ENCODE data around the gene GSTO1. TPM values are rescaled to one million over a fixed set of nuclear protein-coding genes. Genes with fewer than 3 reads are reported as not detected.

Gene GSTO1
- total RNA-seq, 1 donor from 2014 or later, result 174 TPM

DNA sequence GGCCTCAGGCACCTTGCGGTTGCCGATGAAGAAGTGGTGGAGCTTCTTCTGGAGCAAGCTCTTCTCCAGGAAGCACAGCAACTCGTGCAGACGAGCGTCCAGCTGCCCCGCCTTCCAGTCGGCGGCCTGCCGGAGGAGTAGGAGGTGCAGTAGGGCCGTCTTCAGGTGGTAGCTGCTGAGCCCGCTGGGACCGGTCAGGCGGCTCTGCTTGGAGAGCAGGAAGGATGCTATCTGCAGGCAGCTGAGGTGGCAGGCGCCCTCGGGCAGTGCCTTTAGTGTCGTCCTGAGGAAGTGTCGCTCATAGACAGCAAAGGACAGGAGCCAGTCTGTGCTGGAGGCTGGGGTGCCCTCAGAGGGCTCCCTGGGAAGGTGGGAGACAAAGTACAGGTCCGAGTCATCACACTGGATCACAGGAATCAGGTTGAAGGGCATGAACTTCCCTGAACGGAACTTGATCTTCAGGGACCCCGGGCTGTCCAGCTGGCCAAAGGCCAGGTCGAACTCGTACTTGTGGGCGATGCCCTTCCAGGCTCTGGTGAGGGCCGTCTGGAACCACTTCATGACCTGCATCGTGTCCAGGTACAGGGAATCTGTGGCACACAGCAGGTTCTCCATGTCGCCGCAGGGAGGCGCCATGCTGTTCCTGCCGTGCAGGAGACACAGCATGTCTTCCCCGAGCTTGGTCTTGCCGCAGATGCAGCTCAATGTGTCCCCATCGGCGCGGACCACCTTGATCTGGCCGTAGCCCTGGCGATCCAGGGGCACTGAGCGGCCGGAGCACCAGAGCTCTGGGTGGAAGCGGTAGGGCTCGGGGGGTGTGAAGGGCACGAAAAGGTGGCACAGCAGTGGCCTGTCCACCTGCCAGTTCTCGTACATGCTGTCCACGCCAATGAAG is 60.1 kb downstream of the GSTO1 start:
- DNase-seq (ENCODE audit: missing footprints) (no peak), ATAC-seq (no peak)
- intact Hi-C loops (cut with DNase I), result no loop called here

GRCh38 chr10:104315486-104315921 is 60.8 kb downstream of the GSTO1 start:
- intact Hi-C loops (cut with DNase I), result no loop called here
- no peak for DNase-seq (ENCODE audit: missing footprints)
- ATAC-seq, result no peak

- DNase-seq (ENCODE audit: missing footprints) (no peak), ATAC-seq (no peak)
- intact Hi-C loops (cut with DNase I), result no loop called here
Observed at GRCh38 chr10:104316321-104317099, 61.8 kb downstream of the GSTO1 start.

Small RNA genes within 50 kb of the gene (microRNA-seq; reads per million reads assigned to microRNA genes)
- gene MIR4482 (not detected), gene MIR609 (not detected)

Other genes starting within 250 kb of the GSTO1 start
- gene COL17A1, start 169.0 kb upstream of the GSTO1 start, total RNA-seq, result 0.43 TPM
- 5.7 TPM for gene SFR1, start 132.7 kb upstream of the GSTO1 start, total RNA-seq
- 0.19 TPM for gene CFAP43, start 22.5 kb upstream of the GSTO1 start, total RNA-seq
- 0.70 TPM for gene GSTO2, start 14.3 kb downstream of the GSTO1 start, total RNA-seq
- 28.2 TPM for gene ITPRIP, start 83.6 kb downstream of the GSTO1 start, total RNA-seq
- gene CFAP58, start 98.9 kb downstream of the GSTO1 start, total RNA-seq, result 1.1 TPM

Measured in Right ventricle myocardium inferior (tissue), 1 donor.